SK-N-SH (cell line): ENCODE data around the gene SLC35C1. TPM values are rescaled to one million over a fixed set of nuclear protein-coding genes. Genes with fewer than 3 reads are reported as not detected.
A peak's percentile ranks its signal among the peaks of the same experiment; 100 is the strongest.

Source experiments
- CTCF ChIA-PET: fragments of 300-600, 350-600 bp; formaldehyde crosslinking; extraction: SDS; loops from one replicate; lab custom pipeline; 2021; lab: Yijun Ruan, JAX
- POLR2A ChIA-PET: fragments of 350-600 bp; sonication (Branson Sonifier 250); formaldehyde crosslinking; extraction: SDS; loops from one replicate; lab custom pipeline; 2020; ENCODE audit warnings: antibody characterized with exemption, inconsistent platforms; lab: Yijun Ruan, JAX
- DNase-seq: peaks from one replicate; pipeline ENCODE4 v3.0.0; 2012
- H2AFZ ChIP-seq: fragments of 200-600 bp; sonication (generic); 2 replicates; pipeline ENCODE4 v1.8.1; 2016; ENCODE audit warnings: antibody characterized with exemption, mild to moderate bottlenecking, low read depth
- H3F3A ChIP-seq: fragments of 200-600 bp; sonication (generic); replicated peaks from 2 replicates; pipeline ENCODE3; 2016; ENCODE audit warnings: antibody characterized with exemption, mild to moderate bottlenecking; ENCODE audit not compliant: insufficient read depth
- H3K27ac ChIP-seq, 2 experiments: fragments of 200-500 bp in 1 of 2; fragments of 200-600 bp in 1 of 2; sonication (Bioruptor generic) in 1 of 2; sonication (generic), shearing (Covaris generic) in 1 of 2; 2 replicates each; pipeline versions ENCODE4 v1.5.1 to v1.6.1; 2014 to 2016; ENCODE audit warnings: low read depth in 2 of 2, inconsistent platforms in 1 of 2, low read length in 1 of 2, mild to moderate bottlenecking in 1 of 2, mixed read lengths in 1 of 2
- H3K27me3 ChIP-seq: fragments of 200-600 bp; sonication (generic), shearing (Covaris generic); 2 replicates; pipeline ENCODE4 v1.6.1; 2016; ENCODE audit warnings: mixed run types; ENCODE audit not compliant: insufficient read depth
- H3K36me3 ChIP-seq, 2 experiments: fragments of 200-500 bp in 1 of 2; fragments of 200-600 bp in 1 of 2; sonication (Bioruptor generic) in 1 of 2; sonication (generic) in 1 of 2; replicated peaks in 1 of 2; 2 replicates each; pipeline versions ENCODE3 to v1.5.1; 2014 to 2016; ENCODE audit warnings: low read length in 1 of 2, mild to moderate bottlenecking in 1 of 2; ENCODE audit not compliant: insufficient read depth in 2 of 2, control insufficient read depth in 1 of 2
- H3K4me1 ChIP-seq, 2 experiments: fragments of 200-500 bp in 1 of 2; fragments of 200-600 bp in 1 of 2; sonication (Bioruptor generic) in 1 of 2; sonication (generic), shearing (Covaris generic) in 1 of 2; 2 replicates each; pipeline versions ENCODE4 v1.5.1 to v1.6.1; 2014 to 2016; ENCODE audit warnings: low read depth in 1 of 2, low read length in 1 of 2, mixed run types in 1 of 2; ENCODE audit not compliant: insufficient read depth in 2 of 2, control insufficient read depth in 1 of 2
- H3K4me2 ChIP-seq: fragments of 200-600 bp; sonication (generic), shearing (Covaris generic); 2 replicates; pipeline ENCODE4 v1.6.1; 2017; ENCODE audit warnings: mixed run types
- H3K4me3 ChIP-seq, 2 experiments: fragments of 200-500 bp in 1 of 2; fragments of 200-600 bp in 1 of 2; sonication (Bioruptor generic) in 1 of 2; sonication (generic), shearing (Covaris generic) in 1 of 2; 2 replicates each; pipeline versions ENCODE4 v1.5.1 to v1.8.1; 2014 to 2016; ENCODE audit warnings: low read depth in 2 of 2, inconsistent platforms in 1 of 2, low read length in 1 of 2, mild to moderate bottlenecking in 1 of 2, mixed read lengths in 1 of 2, moderate library complexity in 1 of 2
- H3K79me2 ChIP-seq: fragments of 200-600 bp; sonication (generic); 2 replicates; pipeline ENCODE4 v1.8.1; 2017; ENCODE audit warnings: mild to moderate bottlenecking; ENCODE audit not compliant: insufficient read depth
- H3K9ac ChIP-seq: fragments of 200-600 bp; sonication (generic); 2 replicates; pipeline ENCODE4 v1.6.1; 2017; ENCODE audit warnings: mixed run types
- H3K9me2 ChIP-seq: fragments of 200-600 bp; sonication (generic); 2 replicates; pipeline ENCODE4 v1.6.1; 2017; ENCODE audit warnings: mixed run types
- H3K9me3 ChIP-seq: fragments of 200-600 bp; sonication (generic); 2 replicates; pipeline ENCODE4 v1.6.1; 2017; ENCODE audit warnings: mixed run types, mild to moderate bottlenecking, moderate library complexity
- H4K20me1 ChIP-seq: fragments of 200-600 bp; sonication (generic); 2 replicates; pipeline ENCODE4 v1.6.1; 2017; ENCODE audit warnings: mild to moderate bottlenecking, mixed run types; ENCODE audit not compliant: insufficient read depth
- ELF1 ChIP-seq: IDR thresholded peaks from 2 replicates; pipeline ENCODE4 v1.4.0; 2012
- EP300 ChIP-seq, 2 experiments: IDR thresholded peaks; 2 replicates each; pipeline versions ENCODE4 v1.4.0 to v1.6.1; 2012; ENCODE audit warnings: borderline replicate concordance in 1 of 2, low read depth in 1 of 2, low read length in 1 of 2
- GABPA ChIP-seq: IDR thresholded peaks from 2 replicates; pipeline ENCODE4 v1.4.0; 2012; ENCODE audit warnings: low read depth, mild to moderate bottlenecking
- GATA2 ChIP-seq: sonication (generic); formaldehyde crosslinking; IDR thresholded peaks from 2 replicates; pipeline ENCODE4 v1.5.0; 2020; ENCODE audit warnings: mild to moderate bottlenecking, missing genetic modification reagents
- JUND ChIP-seq: IDR thresholded peaks from 2 replicates; pipeline ENCODE4 v1.4.0; 2012
- MXI1 ChIP-seq: IDR thresholded peaks from 2 replicates; pipeline ENCODE4 v1.6.1; 2012; ENCODE audit warnings: mild to moderate bottlenecking, low read depth, low read length, improper control_type of control experiment
- NFIC ChIP-seq: IDR thresholded peaks from 2 replicates; pipeline ENCODE4 v1.4.0; 2012; ENCODE audit warnings: borderline replicate concordance
- RFX5 ChIP-seq: IDR thresholded peaks from 2 replicates; pipeline ENCODE4 v1.6.1; 2012; ENCODE audit warnings: mild to moderate bottlenecking, improper control_type of control experiment, low read length
- TAF1 ChIP-seq: IDR thresholded peaks from 2 replicates; pipeline ENCODE4 v1.6.1; 2012; ENCODE audit warnings: low read depth, mild to moderate bottlenecking, low read length, moderate library complexity, borderline replicate concordance
- TCF12 ChIP-seq: IDR thresholded peaks from 2 replicates; pipeline ENCODE4 v1.4.0; 2012
- WGBS: methylation state at CpG from one replicate; pipeline ENCODE4 v1.1.6; 2017; ENCODE audit warnings: low lambda C conversion rate; 5-methylcytosine and 5-hydroxymethylcytosine counted together
- polyA plus RNA-seq, 3 experiments: library from polyadenylated mRNA; depleted of rRNA; stranded (reverse); fragments of >200 nt; gene quantifications; 2 replicates each; pipeline ENCODE4 v1.2.3, GENCODE V29; 2012
- TF ChIP-seq, protein P1 (sequence below): IDR thresholded peaks from 2 replicates; pipeline ENCODE4 v1.4.0; 2012; ENCODE audit warnings: low read depth
- TF ChIP-seq, protein P2 (sequence below): IDR thresholded peaks from 2 replicates; pipeline ENCODE4 v1.6.1; 2012; ENCODE audit warnings: mild to moderate bottlenecking, low read depth, low read length, moderate library complexity

Gene SLC35C1
- polyA plus RNA-seq, 1 of the 3 experiments (the other 2 are of a cell fraction) = 6.2 TPM

DNA sequence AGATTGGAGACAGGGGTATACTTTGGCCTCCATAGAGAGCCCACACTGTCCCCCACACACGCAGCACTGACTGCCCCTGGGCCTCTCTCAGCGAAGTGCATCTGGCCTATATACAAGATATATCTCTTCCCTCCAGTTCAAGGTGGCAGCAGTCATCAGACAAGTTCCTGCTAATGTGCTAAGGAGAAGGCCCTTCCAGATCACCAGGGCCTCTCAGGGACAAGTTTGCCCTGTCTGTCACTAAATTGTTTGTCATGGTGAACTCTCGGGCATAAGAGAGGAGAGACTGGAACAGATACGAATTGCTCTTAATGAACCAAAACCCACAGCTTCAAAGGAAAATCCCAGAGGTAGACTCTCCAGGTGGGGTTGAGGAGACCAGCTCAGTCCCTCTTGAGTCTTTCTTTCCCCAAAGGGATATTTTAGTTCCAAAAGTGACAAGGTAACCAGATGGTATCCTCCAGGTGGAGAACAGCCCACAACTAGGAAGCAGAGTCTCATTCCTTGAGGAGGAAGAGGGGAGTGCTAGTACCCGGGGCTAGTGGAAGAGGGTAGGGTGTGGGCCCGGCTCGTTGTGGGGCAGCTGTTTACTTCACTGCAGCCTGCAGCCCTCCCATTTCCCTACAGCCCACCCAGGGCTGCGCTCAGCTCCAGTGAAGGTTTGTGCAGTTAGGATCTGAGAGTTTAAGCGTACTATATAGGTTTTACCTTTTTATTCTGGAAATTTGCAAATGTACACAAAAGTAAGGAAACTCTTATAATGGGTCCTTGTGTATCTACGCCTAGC is 2.2 kb upstream of the SLC35C1 start:
- no peak overlapping the region for H3K4me3 ChIP-seq
- no peak overlapping the region for H3K4me2 ChIP-seq
- ChIA-PET CTCF (interaction anchor here (3.5 kb wide), 1 partner anchor 31 kb away, joined by 18 read pairs; no protein-coding TSS in a partner anchor), POLR2A (no interaction called here)
- TF ChIP-seq JUND = no peak
- TF ChIP-seq RFX5 = no peak
- TF ChIP-seq GATA2 (CRISPR knock-in tag) = no peak
- TF ChIP-seq NFIC = no peak
- TF ChIP-seq, protein P1, sequence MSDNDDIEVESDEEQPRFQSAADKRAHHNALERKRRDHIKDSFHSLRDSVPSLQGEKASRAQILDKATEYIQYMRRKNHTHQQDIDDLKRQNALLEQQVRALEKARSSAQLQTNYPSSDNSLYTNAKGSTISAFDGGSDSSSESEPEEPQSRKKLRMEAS = no peak
- no peak for TF ChIP-seq EP300 (IDR thresholded peaks at IDR 0.05; ENCODE audit: borderline replicate concordance in 1 of 2, low read depth in 1 of 2, low read length in 1 of 2)
- TF ChIP-seq, protein P2, sequence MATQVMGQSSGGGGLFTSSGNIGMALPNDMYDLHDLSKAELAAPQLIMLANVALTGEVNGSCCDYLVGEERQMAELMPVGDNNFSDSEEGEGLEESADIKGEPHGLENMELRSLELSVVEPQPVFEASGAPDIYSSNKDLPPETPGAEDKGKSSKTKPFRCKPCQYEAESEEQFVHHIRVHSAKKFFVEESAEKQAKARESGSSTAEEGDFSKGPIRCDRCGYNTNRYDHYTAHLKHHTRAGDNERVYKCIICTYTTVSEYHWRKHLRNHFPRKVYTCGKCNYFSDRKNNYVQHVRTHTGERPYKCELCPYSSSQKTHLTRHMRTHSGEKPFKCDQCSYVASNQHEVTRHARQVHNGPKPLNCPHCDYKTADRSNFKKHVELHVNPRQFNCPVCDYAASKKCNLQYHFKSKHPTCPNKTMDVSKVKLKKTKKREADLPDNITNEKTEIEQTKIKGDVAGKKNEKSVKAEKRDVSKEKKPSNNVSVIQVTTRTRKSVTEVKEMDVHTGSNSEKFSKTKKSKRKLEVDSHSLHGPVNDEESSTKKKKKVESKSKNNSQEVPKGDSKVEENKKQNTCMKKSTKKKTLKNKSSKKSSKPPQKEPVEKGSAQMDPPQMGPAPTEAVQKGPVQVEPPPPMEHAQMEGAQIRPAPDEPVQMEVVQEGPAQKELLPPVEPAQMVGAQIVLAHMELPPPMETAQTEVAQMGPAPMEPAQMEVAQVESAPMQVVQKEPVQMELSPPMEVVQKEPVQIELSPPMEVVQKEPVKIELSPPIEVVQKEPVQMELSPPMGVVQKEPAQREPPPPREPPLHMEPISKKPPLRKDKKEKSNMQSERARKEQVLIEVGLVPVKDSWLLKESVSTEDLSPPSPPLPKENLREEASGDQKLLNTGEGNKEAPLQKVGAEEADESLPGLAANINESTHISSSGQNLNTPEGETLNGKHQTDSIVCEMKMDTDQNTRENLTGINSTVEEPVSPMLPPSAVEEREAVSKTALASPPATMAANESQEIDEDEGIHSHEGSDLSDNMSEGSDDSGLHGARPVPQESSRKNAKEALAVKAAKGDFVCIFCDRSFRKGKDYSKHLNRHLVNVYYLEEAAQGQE = no peak
- 90% methylated on average over 10 of the region's 10 CpGs for WGBS
- peaks cover 2 to 3% of the 10 kb centered on the region in 2 experiments for H3K36me3 ChIP-seq
- H3F3A ChIP-seq = peaks cover 3% of the 10 kb centered on the region
- no peak overlapping the region for H3K9ac ChIP-seq
- H3K9me3 ChIP-seq = no peaks in the 10 kb centered on the region
- H3K9me2 ChIP-seq = no peaks in the 10 kb centered on the region
- H3K4me1 ChIP-seq = peaks cover 9 to 22% of the 10 kb centered on the region in 2 experiments; a peak in 2 of 4 replicates
- no peak overlapping the region for H3K27ac ChIP-seq
- no peak overlapping the region for H2AFZ ChIP-seq
- H3K79me2 ChIP-seq = peaks cover 25% of the 10 kb centered on the region
- peaks cover 16% of the 10 kb centered on the region; the same call in 1 of the 2 replicates for H4K20me1 ChIP-seq
- no peaks in the 10 kb centered on the region for H3K27me3 ChIP-seq
- no peak for DNase-seq

DNA sequence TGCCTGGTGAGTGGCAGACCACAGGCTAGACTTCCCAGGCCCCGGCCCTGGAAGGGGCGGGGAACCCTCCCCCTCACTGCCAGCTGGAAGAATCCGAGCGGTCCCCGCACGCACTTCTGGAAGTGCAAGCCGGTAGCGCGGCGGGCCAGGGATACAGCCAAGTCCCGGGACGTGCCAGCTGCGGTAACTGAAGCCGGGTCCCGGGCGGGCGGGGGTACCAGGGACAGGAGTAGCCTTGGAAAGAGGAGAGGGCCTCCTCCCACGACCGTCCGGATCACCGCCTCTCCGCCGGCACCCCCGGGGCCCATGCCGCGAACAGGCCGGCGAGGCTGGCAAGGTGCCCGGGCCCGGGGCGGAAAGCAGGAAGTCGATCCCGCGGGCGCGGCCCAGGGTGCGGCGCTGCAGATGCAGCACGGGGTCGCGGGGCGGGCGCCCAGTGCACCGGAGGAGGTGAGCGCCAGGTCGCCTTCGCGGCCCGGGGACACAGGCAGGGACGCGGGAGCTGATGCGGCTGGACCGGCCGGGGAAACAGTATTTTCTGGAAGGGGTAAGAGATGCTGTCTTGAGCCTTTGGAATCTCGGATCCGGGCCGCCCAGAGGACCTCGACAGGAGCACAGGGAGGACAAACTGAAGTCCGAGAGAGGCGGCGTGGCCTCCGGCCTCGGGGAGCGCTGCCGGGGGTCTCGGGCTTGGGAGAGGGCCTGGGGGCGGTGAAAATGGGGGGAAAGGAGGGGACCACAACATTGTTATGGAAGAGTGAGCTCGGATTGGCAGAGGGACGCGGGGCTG is 783 bp upstream of the SLC35C1 start:
- Histone ChIP-seq H3F3A (peaks cover 3% of the 10 kb centered on the region), H3K9me2 (no peaks in the 10 kb centered on the region), H3K9ac (peak overlapping the region; percentile 98), H4K20me1 (peaks cover 30% of the 10 kb centered on the region), H3K27me3 (no peaks in the 10 kb centered on the region), H2AFZ (peak overlapping the region; percentile 91), H3K9me3 (no peaks in the 10 kb centered on the region), H3K4me1 (peaks cover 9 to 25% of the 10 kb centered on the region in 2 experiments; a peak in 2 of 4 replicates), H3K4me3 (peak overlapping the region; percentile 66 to 95), H3K27ac (peak overlapping the region; percentile 78 to 85), H3K36me3 (peaks cover 5 to 11% of the 10 kb centered on the region in 2 experiments), H3K79me2 (peaks cover 39% of the 10 kb centered on the region), H3K4me2 (peak overlapping the region; percentile 98)
- ChIA-PET CTCF (interaction anchor here (0.9 to 3.5 kb wide), 2 partner anchors 10 to 33 kb away, joined by 3 to 18 read pairs; no protein-coding TSS in a partner anchor), POLR2A (interaction anchor here (0.6 kb wide), 1 partner anchor 140 kb away, joined by 3 read pairs; no protein-coding TSS in a partner anchor)
- 3% methylated on average over 30 of the region's 70 CpGs for WGBS
- TF ChIP-seq, protein P2 = no peak
- TF ChIP-seq TCF12 = peak; percentile 31; the same call in 1 of the 2 replicates
- TF ChIP-seq MXI1 = 0 out of 2 replicates have a peak, but pooled peaks have one; percentile 15
- no peak for TF ChIP-seq TAF1
- TF ChIP-seq, protein P1 = peak; percentile 70
- peak; percentile 13; the same call in 1 of the 2 replicates for TF ChIP-seq GABPA
- TF ChIP-seq ELF1 = peak; percentile 73
- peak; percentile 79 for DNase-seq
